ENCODE data around the gene ATIC.

DNA sequence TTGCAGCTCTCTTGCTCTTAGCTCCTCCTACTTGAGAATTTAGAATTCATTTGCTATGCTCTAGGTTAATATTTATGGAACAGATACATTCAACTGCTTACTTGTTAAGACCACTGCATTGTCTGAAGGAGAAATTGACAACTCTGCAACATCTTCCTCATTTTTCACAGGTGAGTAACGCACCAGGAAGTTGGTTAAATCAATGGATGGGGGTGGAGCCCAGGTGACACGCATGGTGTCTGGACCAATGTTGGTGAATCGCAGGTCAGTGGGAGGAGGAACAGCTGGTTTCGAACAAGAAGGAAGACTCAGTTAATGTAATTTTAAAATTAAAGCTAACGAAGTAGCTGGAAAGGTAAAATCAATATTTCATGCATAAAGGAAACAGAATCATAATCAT, 79.7 kb downstream of the ATIC start:
- no peak for TF ChIP-seq CTCF (IDR thresholded peaks at IDR 0.05)
- no peak for TF ChIP-seq POLR2A (IDR thresholded peaks at IDR 0.05)

All from uterus (tissue), 2 donors.